WI38 (cell line): ENCODE data around the gene SSTR5.

Source experiments
- H3K4me3 ChIP-seq: 2 replicates; pipeline ENCODE4 v1.5.1; 2011; ENCODE audit warnings: low read depth, mild to moderate bottlenecking, control low read depth, low read length
- CTCF ChIP-seq: IDR thresholded peaks from 2 replicates; pipeline ENCODE4 v1.5.1; 2012; ENCODE audit warnings: low read depth, mild to moderate bottlenecking, control low read depth, low read length

SSTR5 gene

GRCh38 chr16:1028524-1029258 lies 43.9 kb upstream of the SSTR5 start:
- no peak for TF ChIP-seq CTCF

GRCh38 chr16:1029259-1029545 lies 43.3 kb upstream of the SSTR5 start:
- no peak overlapping the region for H3K4me3 ChIP-seq
- TF ChIP-seq CTCF, result no peak

More at GRCh38 chr16:1028524-1029258, 43.9 kb upstream of the SSTR5 start:
- H3K4me3 ChIP-seq, result no peak overlapping the region

- no peak for TF ChIP-seq CTCF
- no peak overlapping the region for H3K4me3 ChIP-seq
Measured at GRCh38 chr16:1030473-1030901, 42.1 kb upstream of the SSTR5 start.

- no peak for TF ChIP-seq CTCF
- no peak overlapping the region for H3K4me3 ChIP-seq
Measured at GRCh38 chr16:1031666-1032065, 40.9 kb upstream of the SSTR5 start.

- no peak overlapping the region for H3K4me3 ChIP-seq
- TF ChIP-seq CTCF, result no peak
Measured at GRCh38 chr16:1032607-1033006, 39.9 kb upstream of the SSTR5 start.

GRCh38 chr16:1033128-1033679 lies 39.3 kb upstream of the SSTR5 start:
- TF ChIP-seq CTCF, result no peak
- H3K4me3 ChIP-seq, result no peak overlapping the region

GRCh38 chr16:1034230-1035065 lies 38.1 kb upstream of the SSTR5 start:
- TF ChIP-seq CTCF, result no peak
- H3K4me3 ChIP-seq, result no peak overlapping the region
